Chondrocyte (in vitro differentiated cells): ENCODE results near the gene EPHB6. TPM values are rescaled to one million over a fixed set of nuclear protein-coding genes. Genes with fewer than 3 reads are reported as not detected.

Experiments used
- DNase-seq: peaks from one replicate; pipeline ENCODE4 v3.0.0; 2021; ENCODE audit warnings: mixed read lengths, low spot score
- H3K27ac Mint-ChIP-seq: one replicate; pipeline ENCODE4 v1.8.0; 2021; ENCODE audit warnings: mild to moderate bottlenecking, moderate library complexity, mixed read lengths; ENCODE audit not compliant: unreplicated experiment
- H3K27me3 Mint-ChIP-seq: 2 replicates; pipeline ENCODE4 v1.8.0; 2021; ENCODE audit warnings: low read depth, mixed read lengths
- H3K36me3 Mint-ChIP-seq: 2 replicates; pipeline ENCODE4 v1.8.0; 2021; ENCODE audit warnings: low read depth, mixed read lengths
- H3K4me1 Mint-ChIP-seq: 2 replicates; pipeline ENCODE4 v1.8.0; 2021; ENCODE audit warnings: low read depth, mild to moderate bottlenecking, mixed read lengths
- H3K4me3 Mint-ChIP-seq: one replicate; pipeline ENCODE4 v1.8.0; 2021; ENCODE audit warnings: mild to moderate bottlenecking, moderate library complexity, mixed read lengths; ENCODE audit not compliant: unreplicated experiment
- H3K9me3 Mint-ChIP-seq: 2 replicates; pipeline ENCODE4 v1.8.0; 2021; ENCODE audit warnings: low read depth, mixed read lengths
- total RNA-seq: library from RNA; stranded (reverse); gene quantifications from 3 replicates; pipeline ENCODE4 v1.2.1, GENCODE V29; 2021
- TF ChIP-seq, protein P1 (sequence below): fragments of 200-600 bp; sonication (generic); IDR thresholded peaks from 2 replicates; pipeline ENCODE4 v1.5.0; 2021; ENCODE audit warnings: antibody characterized with exemption, mild to moderate bottlenecking, moderate library complexity

Gene EPHB6
- total RNA-seq, 1 donor from 2014 or later, result 0.22 TPM

DNA sequence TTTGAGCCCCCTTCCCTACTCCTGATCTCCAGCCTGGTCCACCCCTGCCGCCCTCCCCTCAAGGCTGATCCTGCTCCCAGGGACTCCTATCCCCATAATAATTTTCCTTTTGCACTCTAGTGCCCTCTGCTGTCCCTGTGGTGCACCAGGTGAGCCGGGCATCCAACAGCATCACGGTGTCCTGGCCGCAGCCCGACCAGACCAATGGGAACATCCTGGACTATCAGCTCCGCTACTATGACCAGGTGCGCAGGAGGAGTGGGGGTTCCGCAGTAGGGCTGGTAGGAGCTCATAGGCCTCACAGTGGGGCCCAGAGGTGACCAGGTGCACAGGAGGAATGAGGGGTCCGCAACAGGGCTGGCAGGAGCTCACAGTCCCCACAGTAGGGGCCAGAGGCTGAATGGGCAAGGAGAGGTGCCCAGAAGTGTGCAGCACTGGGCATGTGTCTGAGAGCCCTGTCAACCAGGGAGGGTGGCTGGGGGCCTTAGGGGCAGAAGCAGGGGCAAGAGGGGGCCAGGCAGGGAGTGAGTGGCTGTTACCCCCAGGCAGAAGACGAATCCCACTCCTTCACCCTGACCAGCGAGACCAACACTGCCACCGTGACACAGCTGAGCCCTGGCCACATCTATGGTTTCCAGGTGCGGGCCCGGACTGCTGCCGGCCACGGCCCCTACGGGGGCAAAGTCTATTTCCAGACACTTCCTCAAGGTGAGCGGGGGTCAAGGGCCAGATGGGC lies 11.7 kb downstream of the EPHB6 start:
- no peaks in the 10 kb centered on the region for H3K36me3 Mint-ChIP-seq
- no peak overlapping the region for H3K4me3 Mint-ChIP-seq
- TF ChIP-seq, protein P1, sequence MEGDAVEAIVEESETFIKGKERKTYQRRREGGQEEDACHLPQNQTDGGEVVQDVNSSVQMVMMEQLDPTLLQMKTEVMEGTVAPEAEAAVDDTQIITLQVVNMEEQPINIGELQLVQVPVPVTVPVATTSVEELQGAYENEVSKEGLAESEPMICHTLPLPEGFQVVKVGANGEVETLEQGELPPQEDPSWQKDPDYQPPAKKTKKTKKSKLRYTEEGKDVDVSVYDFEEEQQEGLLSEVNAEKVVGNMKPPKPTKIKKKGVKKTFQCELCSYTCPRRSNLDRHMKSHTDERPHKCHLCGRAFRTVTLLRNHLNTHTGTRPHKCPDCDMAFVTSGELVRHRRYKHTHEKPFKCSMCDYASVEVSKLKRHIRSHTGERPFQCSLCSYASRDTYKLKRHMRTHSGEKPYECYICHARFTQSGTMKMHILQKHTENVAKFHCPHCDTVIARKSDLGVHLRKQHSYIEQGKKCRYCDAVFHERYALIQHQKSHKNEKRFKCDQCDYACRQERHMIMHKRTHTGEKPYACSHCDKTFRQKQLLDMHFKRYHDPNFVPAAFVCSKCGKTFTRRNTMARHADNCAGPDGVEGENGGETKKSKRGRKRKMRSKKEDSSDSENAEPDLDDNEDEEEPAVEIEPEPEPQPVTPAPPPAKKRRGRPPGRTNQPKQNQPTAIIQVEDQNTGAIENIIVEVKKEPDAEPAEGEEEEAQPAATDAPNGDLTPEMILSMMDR, result peak; percentile 67
- no peaks in the 10 kb centered on the region for H3K4me1 Mint-ChIP-seq
- no peak for DNase-seq
- no peak overlapping the region for H3K27ac Mint-ChIP-seq
- H3K27me3 Mint-ChIP-seq, result peaks cover 26% of the 10 kb centered on the region
- H3K9me3 Mint-ChIP-seq, result no peaks in the 10 kb centered on the region

DNA sequence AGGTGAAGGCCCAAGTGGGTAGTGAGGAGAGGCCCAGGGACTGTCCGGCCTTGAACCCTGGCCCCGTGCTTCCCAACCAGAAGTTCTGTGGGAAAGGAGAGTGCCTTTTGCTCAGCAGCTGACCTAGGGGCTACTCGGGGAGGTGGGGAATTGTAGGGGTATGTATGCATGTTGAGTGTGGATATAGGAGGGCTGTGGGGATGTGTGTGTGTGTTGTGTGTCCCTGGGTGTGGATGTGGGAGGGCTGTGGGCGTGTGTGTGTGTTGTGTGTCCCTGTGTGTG lies 12.2 kb downstream of the EPHB6 start:
- TF ChIP-seq, protein P1, result no peak
- Mint-ChIP-seq H3K4me3 (no peak overlapping the region), H3K27me3 (peaks cover 25% of the 10 kb centered on the region), H3K36me3 (no peaks in the 10 kb centered on the region), H3K27ac (no peak overlapping the region), H3K4me1 (no peaks in the 10 kb centered on the region), H3K9me3 (no peaks in the 10 kb centered on the region)
- no peak for DNase-seq

DNA sequence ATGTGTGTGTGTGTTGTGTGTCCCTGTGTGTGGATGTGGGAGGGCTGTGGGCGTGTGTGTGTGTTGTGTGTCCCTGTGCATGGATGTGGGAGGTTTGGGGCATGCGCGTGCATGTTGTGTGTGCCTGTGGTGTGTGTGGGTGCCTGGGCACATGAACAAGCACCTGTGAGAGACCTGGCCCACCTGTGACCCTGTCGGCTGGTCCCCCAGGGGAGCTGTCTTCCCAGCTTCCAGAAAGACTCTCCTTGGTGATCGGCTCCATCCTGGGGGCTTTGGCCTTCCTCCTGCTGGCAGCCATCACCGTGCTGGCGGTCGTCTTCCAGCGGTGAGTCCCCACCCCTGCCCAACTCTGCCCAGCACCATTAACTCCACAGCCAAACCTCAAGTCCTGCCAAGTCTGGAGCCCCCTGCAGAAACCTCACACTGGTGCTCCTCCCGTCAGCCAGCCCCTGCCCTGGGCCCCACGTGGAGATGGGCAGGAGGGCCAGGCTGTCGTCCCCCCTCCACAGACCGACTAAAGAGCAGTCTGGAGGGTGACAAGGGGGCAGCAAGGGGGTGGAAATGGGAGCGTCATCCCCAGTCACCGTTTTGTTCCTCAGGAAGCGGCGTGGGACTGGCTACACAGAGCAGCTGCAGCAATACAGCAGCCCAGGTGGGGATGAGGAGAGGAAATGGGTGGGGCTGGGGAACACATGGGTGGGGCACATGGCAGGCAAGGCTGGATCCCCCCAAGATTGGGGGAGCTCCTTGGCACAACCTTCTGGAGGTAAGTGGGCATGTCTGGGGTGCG lies 12.7 kb downstream of the EPHB6 start:
- no peaks in the 10 kb centered on the region for H3K36me3 Mint-ChIP-seq
- no peaks in the 10 kb centered on the region for H3K9me3 Mint-ChIP-seq
- peaks cover 22% of the 10 kb centered on the region for H3K27me3 Mint-ChIP-seq
- no peaks in the 10 kb centered on the region for H3K4me1 Mint-ChIP-seq
- DNase-seq, result no peak
- no peak overlapping the region for H3K27ac Mint-ChIP-seq
- TF ChIP-seq, protein P1, result no peak
- no peak overlapping the region for H3K4me3 Mint-ChIP-seq

DNA sequence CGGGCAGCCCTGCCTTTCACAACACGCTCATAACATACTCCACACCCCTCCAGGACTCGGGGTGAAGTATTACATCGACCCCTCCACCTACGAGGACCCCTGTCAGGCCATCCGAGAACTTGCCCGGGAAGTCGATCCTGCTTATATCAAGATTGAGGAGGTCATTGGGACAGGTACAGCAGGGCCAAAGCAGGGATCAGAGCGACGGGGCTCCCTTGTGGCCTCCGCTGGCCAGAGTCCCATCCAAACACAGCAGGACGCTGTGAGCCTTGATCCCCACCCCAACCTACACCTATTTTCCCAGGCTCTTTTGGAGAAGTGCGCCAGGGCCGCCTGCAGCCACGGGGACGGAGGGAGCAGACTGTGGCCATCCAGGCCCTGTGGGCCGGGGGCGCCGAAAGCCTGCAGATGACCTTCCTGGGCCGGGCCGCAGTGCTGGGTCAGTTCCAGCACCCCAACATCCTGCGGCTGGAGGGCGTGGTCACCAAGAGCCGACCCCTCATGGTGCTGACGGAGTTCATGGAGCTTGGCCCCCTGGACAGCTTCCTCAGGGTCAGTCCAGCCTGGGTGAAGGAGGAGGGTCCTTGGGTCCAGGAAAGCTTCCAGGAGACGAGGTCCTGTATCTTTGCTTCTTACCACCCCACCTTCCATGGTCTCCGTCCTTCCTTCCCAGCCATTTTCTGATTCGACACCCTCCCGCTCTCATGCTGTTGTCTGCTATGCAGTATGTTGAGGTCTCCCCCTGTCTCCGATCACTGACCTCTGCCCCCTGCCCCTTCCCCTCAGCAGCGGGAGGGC lies 13.5 kb downstream of the EPHB6 start:
- Mint-ChIP-seq H3K4me3 (no peak overlapping the region), H3K36me3 (no peaks in the 10 kb centered on the region), H3K4me1 (no peaks in the 10 kb centered on the region), H3K9me3 (no peaks in the 10 kb centered on the region), H3K27me3 (peaks cover 15% of the 10 kb centered on the region), H3K27ac (no peak overlapping the region)
- TF ChIP-seq, protein P1, result no peak
- no peak for DNase-seq

DNA sequence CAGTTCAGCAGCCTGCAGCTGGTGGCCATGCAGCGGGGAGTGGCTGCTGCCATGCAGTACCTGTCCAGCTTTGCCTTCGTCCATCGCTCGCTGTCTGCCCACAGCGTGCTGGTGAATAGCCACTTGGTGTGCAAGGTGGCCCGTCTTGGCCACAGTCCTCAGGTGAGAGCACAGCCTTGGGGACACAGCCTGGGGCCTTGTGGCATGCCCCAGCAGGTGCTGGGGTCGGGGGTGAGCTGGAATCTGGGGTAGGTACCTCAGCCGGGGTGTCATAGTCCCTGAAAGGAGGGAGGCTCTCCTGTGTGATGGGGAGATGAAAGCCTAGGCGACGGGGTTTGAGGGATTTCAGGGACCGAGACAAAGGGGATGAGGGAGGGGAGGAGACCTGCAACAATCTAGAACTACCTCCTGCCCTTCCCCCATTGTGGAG lies 14.1 kb downstream of the EPHB6 start:
- DNase-seq, result no peak
- H3K4me3 Mint-ChIP-seq, result no peak overlapping the region
- no peaks in the 10 kb centered on the region for H3K36me3 Mint-ChIP-seq
- peaks cover 10% of the 10 kb centered on the region for H3K27me3 Mint-ChIP-seq
- no peak overlapping the region for H3K27ac Mint-ChIP-seq
- H3K9me3 Mint-ChIP-seq, result no peaks in the 10 kb centered on the region
- TF ChIP-seq, protein P1, result no peak
- H3K4me1 Mint-ChIP-seq, result no peaks in the 10 kb centered on the region
